ENCODE measurements around the gene CLEC2D.

Gene CLEC2D, protein sequence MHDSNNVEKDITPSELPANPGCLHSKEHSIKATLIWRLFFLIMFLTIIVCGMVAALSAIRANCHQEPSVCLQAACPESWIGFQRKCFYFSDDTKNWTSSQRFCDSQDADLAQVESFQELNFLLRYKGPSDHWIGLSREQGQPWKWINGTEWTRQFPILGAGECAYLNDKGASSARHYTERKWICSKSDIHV

GRCh38 chr12:9669534-9669933 lies at the start of gene CLEC2D:
CLEC2D (plus strand) TSS chr12:9669713; CDS start chr12:9669735, 22 bp downstream.
- TF ChIP-seq, protein P1, sequence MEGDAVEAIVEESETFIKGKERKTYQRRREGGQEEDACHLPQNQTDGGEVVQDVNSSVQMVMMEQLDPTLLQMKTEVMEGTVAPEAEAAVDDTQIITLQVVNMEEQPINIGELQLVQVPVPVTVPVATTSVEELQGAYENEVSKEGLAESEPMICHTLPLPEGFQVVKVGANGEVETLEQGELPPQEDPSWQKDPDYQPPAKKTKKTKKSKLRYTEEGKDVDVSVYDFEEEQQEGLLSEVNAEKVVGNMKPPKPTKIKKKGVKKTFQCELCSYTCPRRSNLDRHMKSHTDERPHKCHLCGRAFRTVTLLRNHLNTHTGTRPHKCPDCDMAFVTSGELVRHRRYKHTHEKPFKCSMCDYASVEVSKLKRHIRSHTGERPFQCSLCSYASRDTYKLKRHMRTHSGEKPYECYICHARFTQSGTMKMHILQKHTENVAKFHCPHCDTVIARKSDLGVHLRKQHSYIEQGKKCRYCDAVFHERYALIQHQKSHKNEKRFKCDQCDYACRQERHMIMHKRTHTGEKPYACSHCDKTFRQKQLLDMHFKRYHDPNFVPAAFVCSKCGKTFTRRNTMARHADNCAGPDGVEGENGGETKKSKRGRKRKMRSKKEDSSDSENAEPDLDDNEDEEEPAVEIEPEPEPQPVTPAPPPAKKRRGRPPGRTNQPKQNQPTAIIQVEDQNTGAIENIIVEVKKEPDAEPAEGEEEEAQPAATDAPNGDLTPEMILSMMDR (IDR thresholded peaks at IDR 0.05; ENCODE audit: control insufficient read depth, insufficient read depth, low read depth, low read length, missing control alignments) = no peak
- DNase-seq (ENCODE audit: low read depth) = no peak
- no peak within 1 kb of the TSS for H3K4me3 ChIP-seq (ENCODE audit: control insufficient read depth, low read depth, low read length)

GRCh38 chr12:9625019-9625418 lies 44.5 kb upstream of the CLEC2D start:
- TF ChIP-seq, protein P1 (IDR thresholded peaks at IDR 0.05; ENCODE audit: control insufficient read depth, insufficient read depth, low read depth, low read length, missing control alignments) = no peak
- H3K4me3 ChIP-seq (ENCODE audit: control insufficient read depth, low read depth, low read length) = no peak overlapping the region
- no peak for DNase-seq (ENCODE audit: low read depth)

GRCh38 chr12:9626291-9626690 lies 43.2 kb upstream of the CLEC2D start:
- TF ChIP-seq, protein P1 (IDR thresholded peaks at IDR 0.05; ENCODE audit: control insufficient read depth, insufficient read depth, low read depth, low read length, missing control alignments) = no peak
- H3K4me3 ChIP-seq (ENCODE audit: control insufficient read depth, low read depth, low read length) = no peak overlapping the region
- no peak for DNase-seq (ENCODE audit: low read depth)

DNA sequence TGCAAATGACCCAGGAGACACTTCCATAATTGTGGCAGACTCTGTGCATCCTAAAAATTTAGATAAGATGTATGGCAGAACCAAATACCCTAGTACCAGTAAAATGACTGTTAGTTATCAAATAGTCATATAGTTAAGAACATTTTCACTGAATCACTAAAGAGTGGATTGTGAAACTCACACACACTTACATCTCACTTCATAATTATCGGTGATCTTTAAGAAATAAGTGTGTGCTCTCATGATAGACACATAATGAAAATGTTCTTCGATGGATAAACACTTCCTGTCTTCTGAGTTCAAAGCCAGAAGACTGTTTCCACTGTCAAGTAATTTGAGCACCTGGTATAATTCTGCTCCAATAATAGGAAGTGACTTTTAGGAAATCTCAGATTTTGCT lies 42.7 kb upstream of the CLEC2D start:
- H3K4me3 ChIP-seq (ENCODE audit: control insufficient read depth, low read depth, low read length) = no peak overlapping the region
- DNase-seq (ENCODE audit: low read depth) = no peak
- TF ChIP-seq, protein P1 (IDR thresholded peaks at IDR 0.05; ENCODE audit: control insufficient read depth, insufficient read depth, low read depth, low read length, missing control alignments) = no peak

DNA sequence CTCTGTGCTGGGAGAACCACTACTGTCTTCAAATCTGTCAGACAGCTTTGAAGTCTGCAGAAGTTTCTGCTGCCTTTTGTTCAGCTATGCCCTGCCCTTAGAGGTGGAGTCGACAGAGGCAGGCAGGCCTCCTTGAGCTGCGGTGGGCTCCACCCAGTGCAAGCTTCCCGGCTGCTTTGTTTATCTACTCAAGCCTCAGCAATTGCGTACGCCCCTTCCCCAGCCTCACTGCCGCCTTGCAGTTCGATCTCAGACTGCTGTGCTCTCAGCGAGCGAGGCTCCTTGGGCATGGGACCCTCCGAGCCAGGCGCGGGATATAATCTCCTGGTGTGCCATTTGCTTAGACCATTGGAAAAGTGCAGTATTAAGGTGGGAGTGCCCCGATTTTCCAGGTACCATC lies 36.7 kb upstream of the CLEC2D start:
- TF ChIP-seq, protein P1 (IDR thresholded peaks at IDR 0.05; ENCODE audit: control insufficient read depth, insufficient read depth, low read depth, low read length, missing control alignments) = no peak
- H3K4me3 ChIP-seq (ENCODE audit: control insufficient read depth, low read depth, low read length) = no peak overlapping the region
- DNase-seq (ENCODE audit: low read depth) = no peak

- no peak overlapping the region for H3K4me3 ChIP-seq (ENCODE audit: control insufficient read depth, low read depth, low read length)
- peak; percentile 16 for DNase-seq (ENCODE audit: low read depth)
- TF ChIP-seq, protein P1 (IDR thresholded peaks at IDR 0.05; ENCODE audit: control insufficient read depth, insufficient read depth, low read depth, low read length, missing control alignments) = peak; percentile 70
Observed at GRCh38 chr12:9634177-9634803, 35.2 kb upstream of the CLEC2D start.

All from AG09309 (cell line).